ENCODE measurements around the gene SERPINA4. TPM values are rescaled to one million over a fixed set of nuclear protein-coding genes. Genes with fewer than 3 reads are reported as not detected.

Gene SERPINA4
- total and polyA plus RNA-seq, 9 of the 15 experiments (the other 6 are each of a cell fraction or from before 2014, with no cell fraction given): not detected

DNA sequence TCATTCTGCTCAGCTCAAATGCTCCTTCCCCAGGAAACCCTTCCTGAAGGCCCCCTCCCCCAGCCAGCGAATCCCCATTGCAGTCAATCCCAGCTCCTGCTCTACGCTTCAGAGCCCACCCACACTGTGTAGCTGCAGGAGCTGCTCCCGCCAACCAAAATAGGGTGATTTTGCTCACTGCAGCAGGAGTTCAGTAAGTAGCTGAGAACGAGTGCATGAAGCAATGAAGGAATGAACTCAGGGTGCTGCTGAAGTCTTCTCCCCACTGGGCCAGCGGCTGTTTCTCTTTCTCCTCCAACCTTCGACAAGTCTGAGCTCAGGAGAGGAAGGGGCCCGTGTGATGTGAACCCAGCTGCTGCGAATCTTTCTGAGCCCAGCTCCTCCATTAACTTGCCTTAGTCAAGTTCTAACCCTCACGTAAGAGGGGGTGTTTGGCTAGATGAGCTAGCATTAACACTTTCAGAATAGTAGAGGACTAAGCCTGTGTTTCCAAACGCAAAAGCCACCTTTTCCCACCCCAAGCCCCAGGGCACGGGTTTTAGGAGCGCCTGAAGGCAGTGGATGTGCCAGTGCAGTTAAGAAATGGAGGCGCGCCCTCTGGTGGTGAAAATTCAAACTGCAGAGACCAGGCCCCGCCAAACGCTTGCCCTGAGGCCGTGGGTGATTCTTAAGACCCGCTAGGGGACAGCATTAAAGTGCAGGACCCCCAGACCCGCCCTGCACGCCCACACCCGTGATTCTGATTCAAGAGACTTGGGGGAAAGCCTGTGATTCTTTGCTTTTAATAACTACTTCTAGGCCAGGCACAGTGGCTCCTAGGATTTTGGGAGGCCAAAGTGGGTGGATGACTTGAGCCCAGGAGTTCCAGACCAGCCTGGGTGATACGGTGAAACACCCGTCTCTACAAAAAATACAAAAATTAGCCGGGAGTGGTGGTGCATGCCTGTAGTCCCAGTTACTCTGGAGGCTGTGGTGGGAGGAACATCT lies 11.9 kb upstream of the SERPINA4 start:
- peak; percentile 6 for FAIRE-seq
- H4K20me1 ChIP-seq (replicated peaks; ENCODE audit: control insufficient read depth, insufficient read depth, low read length): no peaks in the 10 kb centered on the region

More for the DNA sequence above, 11.9 kb upstream of the SERPINA4 start:
- TF ChIP-seq, protein P1, sequence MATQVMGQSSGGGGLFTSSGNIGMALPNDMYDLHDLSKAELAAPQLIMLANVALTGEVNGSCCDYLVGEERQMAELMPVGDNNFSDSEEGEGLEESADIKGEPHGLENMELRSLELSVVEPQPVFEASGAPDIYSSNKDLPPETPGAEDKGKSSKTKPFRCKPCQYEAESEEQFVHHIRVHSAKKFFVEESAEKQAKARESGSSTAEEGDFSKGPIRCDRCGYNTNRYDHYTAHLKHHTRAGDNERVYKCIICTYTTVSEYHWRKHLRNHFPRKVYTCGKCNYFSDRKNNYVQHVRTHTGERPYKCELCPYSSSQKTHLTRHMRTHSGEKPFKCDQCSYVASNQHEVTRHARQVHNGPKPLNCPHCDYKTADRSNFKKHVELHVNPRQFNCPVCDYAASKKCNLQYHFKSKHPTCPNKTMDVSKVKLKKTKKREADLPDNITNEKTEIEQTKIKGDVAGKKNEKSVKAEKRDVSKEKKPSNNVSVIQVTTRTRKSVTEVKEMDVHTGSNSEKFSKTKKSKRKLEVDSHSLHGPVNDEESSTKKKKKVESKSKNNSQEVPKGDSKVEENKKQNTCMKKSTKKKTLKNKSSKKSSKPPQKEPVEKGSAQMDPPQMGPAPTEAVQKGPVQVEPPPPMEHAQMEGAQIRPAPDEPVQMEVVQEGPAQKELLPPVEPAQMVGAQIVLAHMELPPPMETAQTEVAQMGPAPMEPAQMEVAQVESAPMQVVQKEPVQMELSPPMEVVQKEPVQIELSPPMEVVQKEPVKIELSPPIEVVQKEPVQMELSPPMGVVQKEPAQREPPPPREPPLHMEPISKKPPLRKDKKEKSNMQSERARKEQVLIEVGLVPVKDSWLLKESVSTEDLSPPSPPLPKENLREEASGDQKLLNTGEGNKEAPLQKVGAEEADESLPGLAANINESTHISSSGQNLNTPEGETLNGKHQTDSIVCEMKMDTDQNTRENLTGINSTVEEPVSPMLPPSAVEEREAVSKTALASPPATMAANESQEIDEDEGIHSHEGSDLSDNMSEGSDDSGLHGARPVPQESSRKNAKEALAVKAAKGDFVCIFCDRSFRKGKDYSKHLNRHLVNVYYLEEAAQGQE (IDR thresholded peaks at IDR 0.05; ENCODE audit: borderline replicate concordance): peak; percentile 10; the same call in 1 of the 2 replicates
- TF ChIP-seq, protein P1 (CRISPR knock-in tag; IDR thresholded peaks at IDR 0.05; ENCODE audit: low read depth): no peak
- TF ChIP-seq RAD21 (CRISPR knock-in tag; conservative IDR thresholded peaks at IDR 0.05 in 1 of 2, IDR thresholded peaks at IDR 0.05 in 1 of 2): peak in 1 of 2 experiments; percentile 48; a peak in 2 of 4 replicates
- TF ChIP-seq KDM5B (IDR thresholded peaks at IDR 0.05; ENCODE audit: insufficient replicate concordance, low read depth, low read length): no peak
- TF ChIP-seq, protein P2, sequence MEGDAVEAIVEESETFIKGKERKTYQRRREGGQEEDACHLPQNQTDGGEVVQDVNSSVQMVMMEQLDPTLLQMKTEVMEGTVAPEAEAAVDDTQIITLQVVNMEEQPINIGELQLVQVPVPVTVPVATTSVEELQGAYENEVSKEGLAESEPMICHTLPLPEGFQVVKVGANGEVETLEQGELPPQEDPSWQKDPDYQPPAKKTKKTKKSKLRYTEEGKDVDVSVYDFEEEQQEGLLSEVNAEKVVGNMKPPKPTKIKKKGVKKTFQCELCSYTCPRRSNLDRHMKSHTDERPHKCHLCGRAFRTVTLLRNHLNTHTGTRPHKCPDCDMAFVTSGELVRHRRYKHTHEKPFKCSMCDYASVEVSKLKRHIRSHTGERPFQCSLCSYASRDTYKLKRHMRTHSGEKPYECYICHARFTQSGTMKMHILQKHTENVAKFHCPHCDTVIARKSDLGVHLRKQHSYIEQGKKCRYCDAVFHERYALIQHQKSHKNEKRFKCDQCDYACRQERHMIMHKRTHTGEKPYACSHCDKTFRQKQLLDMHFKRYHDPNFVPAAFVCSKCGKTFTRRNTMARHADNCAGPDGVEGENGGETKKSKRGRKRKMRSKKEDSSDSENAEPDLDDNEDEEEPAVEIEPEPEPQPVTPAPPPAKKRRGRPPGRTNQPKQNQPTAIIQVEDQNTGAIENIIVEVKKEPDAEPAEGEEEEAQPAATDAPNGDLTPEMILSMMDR (IDR thresholded peaks at IDR 0.05 in 2 of 3, conservative IDR thresholded peaks at IDR 0.05 in 1 of 3; ENCODE audit: insufficient read depth in 2 of 3, low read depth in 1 of 3, low read length in 3 of 3): peak; percentile 62 to 68 (median 65)
- Histone ChIP-seq H3K36me3 (ENCODE audit: control insufficient read depth, insufficient read depth, low read length) (no peaks in the 10 kb centered on the region), H3K79me2 (ENCODE audit: control insufficient read depth, insufficient read depth, low read length) (no peaks in the 10 kb centered on the region), H3K9me3 (replicated peaks; ENCODE audit: control insufficient read depth, insufficient read depth, low read depth, low read length) (no peaks in the 10 kb centered on the region), H3K27me3 (ENCODE audit: control insufficient read depth in 2 of 2, insufficient read depth in 2 of 2, low read length in 2 of 2) (no peaks in the 10 kb centered on the region), H3K4me1 (replicated peaks in 1 of 2; ENCODE audit: control insufficient read depth in 2 of 2, insufficient read depth in 2 of 2, low read length in 2 of 2) (no peaks in the 10 kb centered on the region), H3K27ac (ENCODE audit: extremely low read depth, low read depth, low read length) (no peak overlapping the region), H3K9me1 (ENCODE audit: control insufficient read depth, insufficient read depth, low read length) (no peaks in the 10 kb centered on the region), H3K4me2 (ENCODE audit: insufficient read depth, low read length) (no peak overlapping the region), H3K9ac (ENCODE audit: insufficient read depth in 1 of 2, low read depth in 2 of 2, low read length in 2 of 2) (no peak overlapping the region), H3K4me3 (no peak overlapping the region), H2AFZ (ENCODE audit: low read depth, low read length) (no peak overlapping the region)
- in situ Hi-C loops (cut with MboI) (no loop called here), intact Hi-C loops (cut with micrococcal nuclease) (loop anchor here (1.0 kb wide), 1 partner anchor 115 kb away; no protein-coding TSS in a partner anchor)
- ATAC-seq (peak; percentile 88), DNase-seq (ENCODE audit: extremely low read depth in 1 of 4, low spot score in 3 of 4) (peak; percentile 41 to 65 (median 55))
- POLR2A ChIA-PET: interaction anchor here (0.6 kb wide), 3 partner anchors 13 to 450 kb away, joined by 3 to 4 read pairs (median 3); no protein-coding TSS in a partner anchor
- CTCF ChIA-PET (ENCODE audit: low intra/inter-chr PET ratio): interaction anchor here (1.4 kb wide), 1 partner anchor 114 kb away, joined by 5 read pairs; no protein-coding TSS in a partner anchor
- no TSS peak for BruUV-seq (replicated peaks)
- WGBS (ENCODE audit: insufficient coverage, low coverage, missing lambda C conversion rate): 1% methylated on average over 21 of the region's 24 CpGs
